SK-N-SH (cell line): Measurements from ENCODE around the gene TTC23. TPM values are rescaled to one million over a fixed set of nuclear protein-coding genes. Genes with fewer than 3 reads are reported as not detected.

Experiments
- CTCF ChIA-PET: fragments of 300-600, 350-600 bp; formaldehyde crosslinking; extraction: SDS; loops from one replicate; lab custom pipeline; 2021; lab: Yijun Ruan, JAX
- POLR2A ChIA-PET: fragments of 350-600 bp; sonication (Branson Sonifier 250); formaldehyde crosslinking; extraction: SDS; loops from one replicate; lab custom pipeline; 2020; ENCODE audit warnings: antibody characterized with exemption, inconsistent platforms; lab: Yijun Ruan, JAX
- DNase-seq: peaks from one replicate; pipeline ENCODE4 v3.0.0; 2012
- H2AFZ ChIP-seq: fragments of 200-600 bp; sonication (generic); 2 replicates; pipeline ENCODE4 v1.8.1; 2016; ENCODE audit warnings: antibody characterized with exemption, mild to moderate bottlenecking, low read depth
- H3F3A ChIP-seq: fragments of 200-600 bp; sonication (generic); replicated peaks from 2 replicates; pipeline ENCODE3; 2016; ENCODE audit warnings: antibody characterized with exemption, mild to moderate bottlenecking; ENCODE audit not compliant: insufficient read depth
- H3K27ac ChIP-seq, 2 experiments: fragments of 200-500 bp in 1 of 2; fragments of 200-600 bp in 1 of 2; sonication (Bioruptor generic) in 1 of 2; sonication (generic), shearing (Covaris generic) in 1 of 2; 2 replicates each; pipeline versions ENCODE4 v1.5.1 to v1.6.1; 2014 to 2016; ENCODE audit warnings: low read depth in 2 of 2, inconsistent platforms in 1 of 2, low read length in 1 of 2, mild to moderate bottlenecking in 1 of 2, mixed read lengths in 1 of 2
- H3K27me3 ChIP-seq: fragments of 200-600 bp; sonication (generic), shearing (Covaris generic); 2 replicates; pipeline ENCODE4 v1.6.1; 2016; ENCODE audit warnings: mixed run types; ENCODE audit not compliant: insufficient read depth
- H3K36me3 ChIP-seq, 2 experiments: fragments of 200-500 bp in 1 of 2; fragments of 200-600 bp in 1 of 2; sonication (Bioruptor generic) in 1 of 2; sonication (generic) in 1 of 2; replicated peaks in 1 of 2; 2 replicates each; pipeline versions ENCODE3 to v1.5.1; 2014 to 2016; ENCODE audit warnings: low read length in 1 of 2, mild to moderate bottlenecking in 1 of 2; ENCODE audit not compliant: insufficient read depth in 2 of 2, control insufficient read depth in 1 of 2
- H3K4me1 ChIP-seq, 2 experiments: fragments of 200-500 bp in 1 of 2; fragments of 200-600 bp in 1 of 2; sonication (Bioruptor generic) in 1 of 2; sonication (generic), shearing (Covaris generic) in 1 of 2; 2 replicates each; pipeline versions ENCODE4 v1.5.1 to v1.6.1; 2014 to 2016; ENCODE audit warnings: low read depth in 1 of 2, low read length in 1 of 2, mixed run types in 1 of 2; ENCODE audit not compliant: insufficient read depth in 2 of 2, control insufficient read depth in 1 of 2
- H3K4me2 ChIP-seq: fragments of 200-600 bp; sonication (generic), shearing (Covaris generic); 2 replicates; pipeline ENCODE4 v1.6.1; 2017; ENCODE audit warnings: mixed run types
- H3K4me3 ChIP-seq, 2 experiments: fragments of 200-500 bp in 1 of 2; fragments of 200-600 bp in 1 of 2; sonication (Bioruptor generic) in 1 of 2; sonication (generic), shearing (Covaris generic) in 1 of 2; 2 replicates each; pipeline versions ENCODE4 v1.5.1 to v1.8.1; 2014 to 2016; ENCODE audit warnings: low read depth in 2 of 2, inconsistent platforms in 1 of 2, low read length in 1 of 2, mild to moderate bottlenecking in 1 of 2, mixed read lengths in 1 of 2, moderate library complexity in 1 of 2
- H3K79me2 ChIP-seq: fragments of 200-600 bp; sonication (generic); 2 replicates; pipeline ENCODE4 v1.8.1; 2017; ENCODE audit warnings: mild to moderate bottlenecking; ENCODE audit not compliant: insufficient read depth
- H3K9ac ChIP-seq: fragments of 200-600 bp; sonication (generic); 2 replicates; pipeline ENCODE4 v1.6.1; 2017; ENCODE audit warnings: mixed run types
- H3K9me2 ChIP-seq: fragments of 200-600 bp; sonication (generic); 2 replicates; pipeline ENCODE4 v1.6.1; 2017; ENCODE audit warnings: mixed run types
- H3K9me3 ChIP-seq: fragments of 200-600 bp; sonication (generic); 2 replicates; pipeline ENCODE4 v1.6.1; 2017; ENCODE audit warnings: mixed run types, mild to moderate bottlenecking, moderate library complexity
- H4K20me1 ChIP-seq: fragments of 200-600 bp; sonication (generic); 2 replicates; pipeline ENCODE4 v1.6.1; 2017; ENCODE audit warnings: mild to moderate bottlenecking, mixed run types; ENCODE audit not compliant: insufficient read depth
- CHD2 ChIP-seq: fragments of 150-350 bp; IDR thresholded peaks from 2 replicates; pipeline ENCODE4 v1.6.1; 2018; ENCODE audit warnings: low read length; ENCODE audit not compliant: partially characterized antibody
- FOSL2 ChIP-seq: IDR thresholded peaks from 2 replicates; pipeline ENCODE4 v1.4.0; 2012; ENCODE audit warnings: low read depth, mild to moderate bottlenecking, moderate library complexity, borderline replicate concordance
- FOXM1 ChIP-seq: IDR thresholded peaks from 2 replicates; pipeline ENCODE4 v1.4.0; 2012; ENCODE audit warnings: low read depth, mild to moderate bottlenecking
- GABPA ChIP-seq: IDR thresholded peaks from 2 replicates; pipeline ENCODE4 v1.4.0; 2012; ENCODE audit warnings: low read depth, mild to moderate bottlenecking
- IRF3 ChIP-seq: fragments of 150-350 bp; IDR thresholded peaks from 2 replicates; pipeline ENCODE4 v1.6.1; 2016; ENCODE audit warnings: mild to moderate bottlenecking, low read depth, low read length
- MEF2A ChIP-seq: IDR thresholded peaks from 2 replicates; pipeline ENCODE4 v1.4.0; 2012; ENCODE audit warnings: low read depth, borderline replicate concordance
- POLR2AphosphoS5 ChIP-seq: IDR thresholded peaks from 2 replicates; pipeline ENCODE4 v1.6.1; 2012; ENCODE audit warnings: low read depth, low read length
- RXRA ChIP-seq: IDR thresholded peaks from 2 replicates; pipeline ENCODE4 v1.4.0; 2012; ENCODE audit warnings: low read depth, mild to moderate bottlenecking, borderline replicate concordance
- USF1 ChIP-seq: IDR thresholded peaks from 2 replicates; pipeline ENCODE4 v1.4.0; 2012; ENCODE audit warnings: low read depth, borderline replicate concordance
- WGBS: methylation state at CpG from one replicate; pipeline ENCODE4 v1.1.6; 2017; ENCODE audit warnings: low lambda C conversion rate; 5-methylcytosine and 5-hydroxymethylcytosine counted together
- polyA plus RNA-seq, 3 experiments: library from polyadenylated mRNA; depleted of rRNA; stranded (reverse); fragments of >200 nt; gene quantifications; 2 replicates each; pipeline ENCODE4 v1.2.3, GENCODE V29; 2012
- TF ChIP-seq, protein P1 (sequence below): IDR thresholded peaks from 2 replicates; pipeline ENCODE4 v1.4.0; 2012; ENCODE audit warnings: low read depth, borderline replicate concordance
- TF ChIP-seq, protein P2 (sequence below): fragments of 200-600 bp; sonication (generic); IDR thresholded peaks from 2 replicates; pipeline ENCODE4 v1.6.1; 2017; ENCODE audit warnings: antibody characterized with exemption, mild to moderate bottlenecking, moderate library complexity
- TF ChIP-seq, protein P3 (sequence below): IDR thresholded peaks from 2 replicates; pipeline ENCODE4 v1.4.0; 2012; ENCODE audit warnings: low read depth

The TTC23 gene
- polyA plus RNA-seq, 1 of the 3 experiments (the other 2 are of a cell fraction), result 0.79 TPM

DNA sequence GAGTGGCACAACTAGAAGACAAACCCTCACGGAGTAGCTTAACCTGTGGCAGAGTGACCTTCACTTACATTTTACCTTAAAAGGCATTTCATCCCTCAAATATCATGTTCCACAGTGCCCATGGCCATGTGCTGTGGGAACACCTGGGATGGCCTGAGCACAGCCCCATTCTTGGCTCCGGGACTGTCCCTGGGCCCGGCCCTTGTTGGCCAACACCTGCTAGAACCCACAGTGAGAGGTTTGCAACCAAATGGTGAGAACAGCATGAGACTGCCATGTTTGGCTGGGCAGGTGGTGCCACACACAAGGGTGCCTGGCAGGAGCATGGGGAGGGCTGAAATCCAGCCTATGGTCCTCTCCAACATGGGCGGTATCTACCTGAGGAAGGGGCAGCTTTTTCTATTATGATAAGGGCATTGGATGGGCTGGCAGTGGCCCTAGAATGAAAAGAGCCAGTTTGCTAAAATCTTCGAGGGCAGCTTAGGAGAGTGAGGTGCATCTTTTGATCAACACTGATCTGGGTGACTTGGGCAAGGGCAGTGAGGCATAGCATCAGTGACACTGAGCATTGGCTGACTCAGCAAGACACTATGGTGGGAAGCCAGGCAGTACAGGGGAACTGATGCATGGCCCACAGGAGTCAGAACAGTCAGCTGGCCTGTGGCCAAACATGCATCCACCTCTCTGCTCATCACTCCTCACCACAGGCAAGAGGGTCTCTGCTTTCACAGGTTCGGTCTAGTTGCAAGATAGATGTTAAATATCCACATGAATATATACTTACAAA lies 90.6 kb downstream of the TTC23 start:
- Histone ChIP-seq H4K20me1 (no peaks in the 10 kb centered on the region), H3K27me3 (no peaks in the 10 kb centered on the region), H3K9ac (no peak overlapping the region), H3K4me3 (no peak overlapping the region), H3K4me1 (peaks cover 0 to 8% of the 10 kb centered on the region in 2 experiments; a peak in 1 of 4 replicates), H3K4me2 (no peak overlapping the region), H3K9me2 (no peaks in the 10 kb centered on the region), H2AFZ (no peak overlapping the region), H3K27ac (no peak overlapping the region), H3K9me3 (no peaks in the 10 kb centered on the region), H3K36me3 (peaks cover 0 to 6% of the 10 kb centered on the region in 2 experiments), H3F3A (no peaks in the 10 kb centered on the region), H3K79me2 (no peaks in the 10 kb centered on the region)
- CTCF ChIA-PET, result interaction anchor here (1.0 to 1.2 kb wide), 3 partner anchors 36 to 313 kb away, joined by 3 read pairs; no protein-coding TSS in a partner anchor
- no peak for DNase-seq
- POLR2A ChIA-PET, result no interaction called here
- 88% methylated on average over 5 of the region's 6 CpGs for WGBS
- TF ChIP-seq, protein P1, sequence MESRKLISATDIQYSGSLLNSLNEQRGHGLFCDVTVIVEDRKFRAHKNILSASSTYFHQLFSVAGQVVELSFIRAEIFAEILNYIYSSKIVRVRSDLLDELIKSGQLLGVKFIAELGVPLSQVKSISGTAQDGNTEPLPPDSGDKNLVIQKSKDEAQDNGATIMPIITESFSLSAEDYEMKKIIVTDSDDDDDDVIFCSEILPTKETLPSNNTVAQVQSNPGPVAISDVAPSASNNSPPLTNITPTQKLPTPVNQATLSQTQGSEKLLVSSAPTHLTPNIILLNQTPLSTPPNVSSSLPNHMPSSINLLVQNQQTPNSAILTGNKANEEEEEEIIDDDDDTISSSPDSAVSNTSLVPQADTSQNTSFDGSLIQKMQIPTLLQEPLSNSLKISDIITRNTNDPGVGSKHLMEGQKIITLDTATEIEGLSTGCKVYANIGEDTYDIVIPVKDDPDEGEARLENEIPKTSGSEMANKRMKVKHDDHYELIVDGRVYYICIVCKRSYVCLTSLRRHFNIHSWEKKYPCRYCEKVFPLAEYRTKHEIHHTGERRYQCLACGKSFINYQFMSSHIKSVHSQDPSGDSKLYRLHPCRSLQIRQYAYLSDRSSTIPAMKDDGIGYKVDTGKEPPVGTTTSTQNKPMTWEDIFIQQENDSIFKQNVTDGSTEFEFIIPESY, result no peak
- no peak for TF ChIP-seq IRF3
- TF ChIP-seq FOXM1, result no peak
- no peak for TF ChIP-seq GABPA
- TF ChIP-seq, protein P2, sequence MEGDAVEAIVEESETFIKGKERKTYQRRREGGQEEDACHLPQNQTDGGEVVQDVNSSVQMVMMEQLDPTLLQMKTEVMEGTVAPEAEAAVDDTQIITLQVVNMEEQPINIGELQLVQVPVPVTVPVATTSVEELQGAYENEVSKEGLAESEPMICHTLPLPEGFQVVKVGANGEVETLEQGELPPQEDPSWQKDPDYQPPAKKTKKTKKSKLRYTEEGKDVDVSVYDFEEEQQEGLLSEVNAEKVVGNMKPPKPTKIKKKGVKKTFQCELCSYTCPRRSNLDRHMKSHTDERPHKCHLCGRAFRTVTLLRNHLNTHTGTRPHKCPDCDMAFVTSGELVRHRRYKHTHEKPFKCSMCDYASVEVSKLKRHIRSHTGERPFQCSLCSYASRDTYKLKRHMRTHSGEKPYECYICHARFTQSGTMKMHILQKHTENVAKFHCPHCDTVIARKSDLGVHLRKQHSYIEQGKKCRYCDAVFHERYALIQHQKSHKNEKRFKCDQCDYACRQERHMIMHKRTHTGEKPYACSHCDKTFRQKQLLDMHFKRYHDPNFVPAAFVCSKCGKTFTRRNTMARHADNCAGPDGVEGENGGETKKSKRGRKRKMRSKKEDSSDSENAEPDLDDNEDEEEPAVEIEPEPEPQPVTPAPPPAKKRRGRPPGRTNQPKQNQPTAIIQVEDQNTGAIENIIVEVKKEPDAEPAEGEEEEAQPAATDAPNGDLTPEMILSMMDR, result no peak
- no peak for TF ChIP-seq RXRA
- TF ChIP-seq, protein P3, sequence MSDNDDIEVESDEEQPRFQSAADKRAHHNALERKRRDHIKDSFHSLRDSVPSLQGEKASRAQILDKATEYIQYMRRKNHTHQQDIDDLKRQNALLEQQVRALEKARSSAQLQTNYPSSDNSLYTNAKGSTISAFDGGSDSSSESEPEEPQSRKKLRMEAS, result no peak
- no peak for TF ChIP-seq MEF2A
- no peak for TF ChIP-seq FOSL2
- no peak for TF ChIP-seq USF1
- TF ChIP-seq POLR2AphosphoS5, result no peak
- no peak for TF ChIP-seq CHD2
